HCT116 (cell line): Measurements from ENCODE around the gene IER5L. TPM values are rescaled to one million over a fixed set of nuclear protein-coding genes. Genes with fewer than 3 reads are reported as not detected.

Source experiments
- ATAC-seq: fragments of 200-7000 bp; cut with Tn5 transposase; 2 replicates; pipeline ENCODE4 v1.9.1; 2020; ENCODE audit warnings: mild to moderate bottlenecking, moderate library complexity
- BruUV-seq: library from RNA; stranded (reverse); fragments of 400-500 nt; replicated peaks from 2 replicates; lab custom pipeline; 2021; lab: Mats Ljungman, UMichigan
- CTCF ChIA-PET: fragments of 300-600 bp; sonication (Branson Sonifier 250); formaldehyde crosslinking; loops from one replicate; lab custom pipeline; 2021; ENCODE audit warnings: antibody characterized with exemption; lab: Charles Lee
- POLR2A ChIA-PET: fragments of 300-600, 350-600 bp; sonication (Branson Sonifier 250); formaldehyde crosslinking; loops from one replicate; lab custom pipeline; 2021; ENCODE audit warnings: antibody characterized with exemption; lab: Charles Lee
- RAD21 ChIA-PET, 2 experiments: fragments of 300-600 bp; sonication (Branson Sonifier 250); formaldehyde crosslinking; loops; one replicate each; lab custom pipeline; 2023; ENCODE audit warnings: low total read pairs in 2 of 2; ENCODE audit not compliant: uncharacterized antibody in 2 of 2, unreplicated experiment in 2 of 2, low non-redundant PET in 1 of 2; lab: Charles Lee
- DNase-seq: peaks from one replicate; pipeline ENCODE4 v3.0.0-alpha.2; 2010; ENCODE audit warnings: low read depth, low spot score
- H2AFZ ChIP-seq: fragments of 200-600 bp; shearing (Covaris generic), sonication (generic); 2 replicates; pipeline ENCODE4 v1.6.1; 2017; ENCODE audit warnings: low read depth, mixed run types, mixed read lengths, antibody characterized with exemption, low read length; ENCODE audit not compliant: poor library complexity, severe bottlenecking
- H3K27ac ChIP-seq: 2 replicates; pipeline ENCODE4 v1.5.1; 2012; ENCODE audit warnings: low read depth, low read length
- H3K27me3 ChIP-seq: fragments of 200-600 bp; sonication (generic); 2 replicates; pipeline ENCODE4 v1.6.1; 2016; ENCODE audit warnings: mixed run types, low read length, mixed read lengths; ENCODE audit not compliant: insufficient read depth
- H3K36me3 ChIP-seq, 2 experiments: fragments of 200-500 bp in 1 of 2; fragments of 200-600 bp in 1 of 2; sonication (Bioruptor generic) in 1 of 2; sonication (generic) in 1 of 2; 2 replicates each; pipeline versions ENCODE4 v1.5.1 to v1.6.1; 2014 to 2016; ENCODE audit warnings: low read length in 2 of 2, inconsistent platforms in 1 of 2, mixed read lengths in 1 of 2, mixed run types in 1 of 2; ENCODE audit not compliant: insufficient read depth in 2 of 2, control insufficient read depth in 1 of 2
- H3K4me1 ChIP-seq, 2 experiments: fragments of 200-600 bp in 1 of 2; sonication (generic) in 1 of 2; 2 replicates each; pipeline versions ENCODE4 v1.5.1 to v1.6.1; 2012 to 2017; ENCODE audit warnings: low read length in 2 of 2, inconsistent platforms in 1 of 2, mild to moderate bottlenecking in 1 of 2, mixed read lengths in 1 of 2, mixed run types in 1 of 2, moderate library complexity in 1 of 2; ENCODE audit not compliant: insufficient read depth in 2 of 2, control insufficient read depth in 1 of 2
- H3K4me2 ChIP-seq: fragments of 200-600 bp; sonication (generic); 2 replicates; pipeline ENCODE4 v1.6.1; 2017; ENCODE audit warnings: mixed run types, low read length, mixed read lengths
- H3K4me3 ChIP-seq, 2 experiments: fragments of 200-600 bp in 1 of 2; sonication (generic) in 1 of 2; replicated peaks in 1 of 2; 2 replicates each; pipeline ENCODE4 v1.5.1; 2011 to 2016; ENCODE audit warnings: low read length in 2 of 2, control low read depth in 1 of 2, low read depth in 1 of 2, mild to moderate bottlenecking in 1 of 2, mixed read lengths in 1 of 2, mixed run types in 1 of 2
- H3K79me2 ChIP-seq: fragments of 200-600 bp; sonication (generic); 2 replicates; pipeline ENCODE4 v1.6.1; 2017; ENCODE audit warnings: mild to moderate bottlenecking, mixed run types, low read length, moderate library complexity, mixed read lengths; ENCODE audit not compliant: insufficient read depth
- H3K9ac ChIP-seq: fragments of 200-600 bp; sonication (generic); 2 replicates; pipeline ENCODE4 v1.6.1; 2016; ENCODE audit warnings: low read length, mixed read lengths
- H3K9me2 ChIP-seq: fragments of 200-600 bp; sonication (generic), shearing (Covaris generic); 2 replicates; pipeline ENCODE4 v1.6.1; 2017; ENCODE audit warnings: mixed run types, mild to moderate bottlenecking, moderate library complexity; ENCODE audit not compliant: insufficient read depth
- H3K9me3 ChIP-seq, 2 experiments: fragments of 200-500 bp in 1 of 2; fragments of 200-600 bp in 1 of 2; sonication (Bioruptor generic) in 1 of 2; sonication (generic) in 1 of 2; 2 replicates each; pipeline ENCODE4 v1.6.1; 2014 to 2017; ENCODE audit warnings: low read length in 2 of 2, mixed read lengths in 2 of 2, inconsistent platforms in 1 of 2, low read depth in 1 of 2, mild to moderate bottlenecking in 1 of 2, mixed run types in 1 of 2, moderate library complexity in 1 of 2; ENCODE audit not compliant: control insufficient read depth in 1 of 2, insufficient read depth in 1 of 2
- H4K20me1 ChIP-seq: fragments of 200-600 bp; sonication (generic), shearing (Covaris generic); 2 replicates; pipeline ENCODE4 v1.6.1; 2017; ENCODE audit warnings: mixed run types, mild to moderate bottlenecking, moderate library complexity; ENCODE audit not compliant: insufficient read depth
- ATF3 ChIP-seq: IDR thresholded peaks from 2 replicates; pipeline ENCODE4 v1.6.1; 2012
- CBX3 ChIP-seq: IDR thresholded peaks from 2 replicates; pipeline ENCODE4 v1.6.1; 2012; ENCODE audit warnings: low read depth
- CEBPB ChIP-seq: IDR thresholded peaks from 2 replicates; pipeline ENCODE4 v1.6.1; 2012; ENCODE audit warnings: low read depth
- CTCF ChIP-seq, 3 experiments: fragments of 200-600 bp in 1 of 3; sonication (generic) in 1 of 3; IDR thresholded peaks in 2 of 3; conservative IDR thresholded peaks in 1 of 3; 2 replicates each; pipeline ENCODE4 v1.5.1; 2012 to 2017; ENCODE audit warnings: low read depth in 2 of 3, low read length in 2 of 3, antibody characterized with exemption in 1 of 3, borderline replicate concordance in 1 of 3, control low read depth in 1 of 3, mild to moderate bottlenecking in 1 of 3, mixed read lengths in 1 of 3, mixed run types in 1 of 3, moderate library complexity in 1 of 3; ENCODE audit not compliant: insufficient read depth in 1 of 3
- ELF1 ChIP-seq: IDR thresholded peaks from 2 replicates; pipeline ENCODE4 v1.6.1; 2012; ENCODE audit warnings: low read depth, borderline replicate concordance
- EZH2phosphoT487 ChIP-seq: fragments of 200-600 bp; IDR thresholded peaks from 2 replicates; pipeline ENCODE4 v1.6.1; 2018; ENCODE audit warnings: antibody characterized with exemption, borderline replicate concordance
- FOSL1 ChIP-seq: IDR thresholded peaks from 2 replicates; pipeline ENCODE4 v1.6.1; 2012; ENCODE audit warnings: low read depth
- JUND ChIP-seq: IDR thresholded peaks from 2 replicates; pipeline ENCODE4 v1.6.1; 2012
- MAX ChIP-seq: IDR thresholded peaks from 2 replicates; pipeline ENCODE4 v1.6.1; 2012
- POLR2AphosphoS5 ChIP-seq: IDR thresholded peaks from 2 replicates; pipeline ENCODE4 v1.6.1; 2011; ENCODE audit warnings: mild to moderate bottlenecking, low read depth, low read length, moderate library complexity
- RAD21 ChIP-seq: IDR thresholded peaks from 2 replicates; pipeline ENCODE4 v1.6.1; 2012; ENCODE audit warnings: low read depth, mild to moderate bottlenecking
- REST ChIP-seq: IDR thresholded peaks from 2 replicates; pipeline ENCODE4 v1.6.1; 2012; ENCODE audit warnings: low read depth
- SP1 ChIP-seq: IDR thresholded peaks from 2 replicates; pipeline ENCODE4 v1.6.1; 2012; ENCODE audit warnings: low read depth
- SRF ChIP-seq: IDR thresholded peaks from 2 replicates; pipeline ENCODE4 v1.6.1; 2012; ENCODE audit warnings: low read depth
- YY1 ChIP-seq: IDR thresholded peaks from 2 replicates; pipeline ENCODE4 v1.6.1; 2011; ENCODE audit warnings: low read length, low read depth, moderate library complexity, mild to moderate bottlenecking; ENCODE audit not compliant: insufficient replicate concordance; ENCODE audit errors: extremely low read depth
- ZFX ChIP-seq: fragments of 450-650 bp; IDR thresholded peaks from 2 replicates; pipeline ENCODE4 v1.6.1; 2017
- ZNF274 ChIP-seq: fragments of 200-500 bp; sonication (Bioruptor generic); IDR thresholded peaks from 2 replicates; pipeline ENCODE4 v1.6.1; 2014; ENCODE audit warnings: mild to moderate bottlenecking, low read depth, low read length, inconsistent platforms
- intact Hi-C: fragments of 100-400 bp; cut with micrococcal nuclease; formaldehyde crosslinking; loops from 2 replicates; pipeline ENCODE4 v1.10.0; 2022
- total RNA-seq: library from RNA; stranded (reverse); gene quantifications from one replicate; pipeline ENCODE4 v1.2.1, GENCODE V29; 2021; ENCODE audit not compliant: unreplicated experiment

The IER5L gene
- total RNA-seq, 1 experiment from 2014 or later: 195 TPM

- BruUV-seq: TSS peak; percentile 15
- H3K79me2 ChIP-seq: peaks cover 15% of the 10 kb centered on the region; the same call in 1 of the 2 replicates
- H3K4me3 ChIP-seq: no peak overlapping the region
- CTCF ChIA-PET: no interaction called here
- POLR2A ChIA-PET: no interaction called here
- H4K20me1 ChIP-seq: no peaks in the 10 kb centered on the region
- H3K27me3 ChIP-seq: no peaks in the 10 kb centered on the region
- H3K27ac ChIP-seq: 0 out of 2 replicates have a peak overlapping the region, but pooled peaks have one; percentile 4
- H3K9me2 ChIP-seq: no peaks in the 10 kb centered on the region
- no peak for ATAC-seq
- no peak overlapping the region for H3K9ac ChIP-seq
- RAD21 ChIA-PET: no interaction called here
- H3K4me2 ChIP-seq: no peak overlapping the region
- H3K4me1 ChIP-seq: peaks cover 7 to 23% of the 10 kb centered on the region in 2 experiments
- intact Hi-C loops: no loop called here
- TF ChIP-seq CBX3 (no peak), FOSL1 (no peak), ATF3 (no peak), REST (no peak), JUND (no peak), RAD21 (no peak), CEBPB (no peak), SP1 (no peak), EZH2phosphoT487 (no peak), ELF1 (no peak), CTCF (IDR thresholded peaks at IDR 0.05 in 2 of 3, conservative IDR thresholded peaks at IDR 0.05 in 1 of 3; ENCODE audit: borderline replicate concordance in 1 of 3, insufficient read depth in 1 of 3, low read depth in 2 of 3, low read length in 2 of 3) (no peak), YY1 (no peak), ZFX (no peak), MAX (no peak), ZNF274 (no peak), POLR2AphosphoS5 (no peak), SRF (no peak)
- no peak overlapping the region for H2AFZ ChIP-seq
- DNase-seq: no peak
- peaks cover 8 to 19% of the 10 kb centered on the region in 2 experiments; a peak in 3 of 4 replicates for H3K36me3 ChIP-seq
- H3K9me3 ChIP-seq: no peaks in the 10 kb centered on the region
Observed at GRCh38 chr9:129148463-129149204, 29.4 kb downstream of the IER5L start.
